ENCODE results near the gene MVK. TPM values are rescaled to one million over a fixed set of nuclear protein-coding genes. Genes with fewer than 3 reads are reported as not detected.

The MVK gene
- total RNA-seq, 1 donor from 2014 or later = 12.4 TPM

- Histone ChIP-seq H3K4me2 (ENCODE audit: low read length) (no peak overlapping the region), H3K4me3 (ENCODE audit: insufficient read depth, low read depth, low read length) (no peak overlapping the region), H3K9me3 (ENCODE audit: insufficient read depth, low read depth, low read length) (no peaks in the 10 kb centered on the region), H3K4me1 (ENCODE audit: insufficient read depth, low read length) (no peaks in the 10 kb centered on the region), H3K79me2 (ENCODE audit: insufficient read depth, low read length) (no peaks in the 10 kb centered on the region), H3K27me3 (ENCODE audit: insufficient read depth, low read length) (peaks cover 37% of the 10 kb centered on the region), H2AFZ (ENCODE audit: low read depth, low read length) (no peak overlapping the region), H3K36me3 (ENCODE audit: insufficient read depth, low read length) (no peaks in the 10 kb centered on the region), H3K27ac (ENCODE audit: low read depth, low read length) (no peak overlapping the region), H3K9ac (ENCODE audit: low read length) (no peak overlapping the region), H4K20me1 (ENCODE audit: insufficient read depth, low read length) (no peaks in the 10 kb centered on the region)
- no peaks in the 10 kb centered on the region for H3K4me1 Mint-ChIP-seq (ENCODE audit: low read depth, unreplicated experiment)
- no peak for DNase-seq (ENCODE audit: low read depth)
- FAIRE-seq = no peak
- no peak for TF ChIP-seq CTCF (IDR thresholded peaks at IDR 0.05; ENCODE audit: insufficient read depth, low read depth, low read length)
- H3K4me3 Mint-ChIP-seq (ENCODE audit: unreplicated experiment) = no peak overlapping the region
- H3K36me3 Mint-ChIP-seq (ENCODE audit: low read depth, unreplicated experiment) = no peaks in the 10 kb centered on the region
- no peak overlapping the region for H3K27ac Mint-ChIP-seq (ENCODE audit: unreplicated experiment)
- H3K9me3 Mint-ChIP-seq (ENCODE audit: unreplicated experiment) = peaks cover 10% of the 10 kb centered on the region
- H3K27me3 Mint-ChIP-seq (ENCODE audit: low read depth, unreplicated experiment) = peaks cover 42% of the 10 kb centered on the region
Observed at GRCh38 chr12:109611223-109611622, 37.6 kb downstream of the MVK start.

- Histone ChIP-seq H3K4me3 (ENCODE audit: insufficient read depth, low read depth, low read length) (no peak overlapping the region), H3K9me3 (ENCODE audit: insufficient read depth, low read depth, low read length) (no peaks in the 10 kb centered on the region), H3K4me1 (ENCODE audit: insufficient read depth, low read length) (no peaks in the 10 kb centered on the region), H3K79me2 (ENCODE audit: insufficient read depth, low read length) (no peaks in the 10 kb centered on the region), H3K9ac (ENCODE audit: low read length) (no peak overlapping the region), H3K36me3 (ENCODE audit: insufficient read depth, low read length) (no peaks in the 10 kb centered on the region), H3K4me2 (ENCODE audit: low read length) (no peak overlapping the region), H3K27ac (ENCODE audit: low read depth, low read length) (no peak overlapping the region), H3K27me3 (ENCODE audit: insufficient read depth, low read length) (peaks cover 45% of the 10 kb centered on the region), H2AFZ (ENCODE audit: low read depth, low read length) (no peak overlapping the region), H4K20me1 (ENCODE audit: insufficient read depth, low read length) (no peaks in the 10 kb centered on the region)
- no peaks in the 10 kb centered on the region for H3K4me1 Mint-ChIP-seq (ENCODE audit: low read depth, unreplicated experiment)
- DNase-seq (ENCODE audit: low read depth) = no peak
- H3K27ac Mint-ChIP-seq (ENCODE audit: unreplicated experiment) = no peak overlapping the region
- no peak for TF ChIP-seq EZH2 (IDR thresholded peaks at IDR 0.05; ENCODE audit: insufficient read depth, low read length)
- no peak for TF ChIP-seq CTCF (IDR thresholded peaks at IDR 0.05; ENCODE audit: insufficient read depth, low read depth, low read length)
- no peaks in the 10 kb centered on the region for H3K36me3 Mint-ChIP-seq (ENCODE audit: low read depth, unreplicated experiment)
- peaks cover 48% of the 10 kb centered on the region for H3K27me3 Mint-ChIP-seq (ENCODE audit: low read depth, unreplicated experiment)
- H3K9me3 Mint-ChIP-seq (ENCODE audit: unreplicated experiment) = peaks cover 10% of the 10 kb centered on the region
- no peak overlapping the region for H3K4me3 Mint-ChIP-seq (ENCODE audit: unreplicated experiment)
- FAIRE-seq = no peak
Observed at GRCh38 chr12:109612003-109612402, 38.4 kb downstream of the MVK start.

- Histone ChIP-seq H3K79me2 (ENCODE audit: insufficient read depth, low read length) (no peaks in the 10 kb centered on the region), H3K9me3 (ENCODE audit: insufficient read depth, low read depth, low read length) (no peaks in the 10 kb centered on the region), H3K27me3 (ENCODE audit: insufficient read depth, low read length) (peaks cover 48% of the 10 kb centered on the region), H2AFZ (ENCODE audit: low read depth, low read length) (no peak overlapping the region), H3K9ac (ENCODE audit: low read length) (no peak overlapping the region), H3K4me3 (ENCODE audit: insufficient read depth, low read depth, low read length) (no peak overlapping the region), H4K20me1 (ENCODE audit: insufficient read depth, low read length) (no peaks in the 10 kb centered on the region), H3K4me1 (ENCODE audit: insufficient read depth, low read length) (no peaks in the 10 kb centered on the region), H3K4me2 (ENCODE audit: low read length) (no peak overlapping the region), H3K27ac (ENCODE audit: low read depth, low read length) (no peak overlapping the region), H3K36me3 (ENCODE audit: insufficient read depth, low read length) (no peaks in the 10 kb centered on the region)
- Mint-ChIP-seq H3K9me3 (ENCODE audit: unreplicated experiment) (peaks cover 10% of the 10 kb centered on the region), H3K36me3 (ENCODE audit: low read depth, unreplicated experiment) (no peaks in the 10 kb centered on the region), H3K4me1 (ENCODE audit: low read depth, unreplicated experiment) (no peaks in the 10 kb centered on the region), H3K27me3 (ENCODE audit: low read depth, unreplicated experiment) (peaks cover 53% of the 10 kb centered on the region), H3K4me3 (ENCODE audit: unreplicated experiment) (no peak overlapping the region), H3K27ac (ENCODE audit: unreplicated experiment) (no peak overlapping the region)
- peak; percentile 26 for TF ChIP-seq CTCF (IDR thresholded peaks at IDR 0.05; ENCODE audit: insufficient read depth, low read depth, low read length)
- no peak for TF ChIP-seq EZH2 (IDR thresholded peaks at IDR 0.05; ENCODE audit: insufficient read depth, low read length)
- no peak for DNase-seq (ENCODE audit: low read depth)
- FAIRE-seq = no peak
Observed at GRCh38 chr12:109612975-109613502, 39.4 kb downstream of the MVK start.

Measured in astrocyte (in vitro differentiated cells and primary cell).